HG02981 (cell line): ENCODE measurements around the gene SSH3.

ENCODE experiments used
- ATAC-seq: cut with Tn5 transposase; IDR thresholded peaks from one replicate; pipeline ENCODE4 v1.9.1; 2021; ENCODE audit warnings: mild to moderate bottlenecking, moderate library complexity; ENCODE audit not compliant: unreplicated experiment

SSH3 gene

GRCh38 chr11:67291481-67292381 lies 11.6 kb upstream of the SSH3 start:
- ATAC-seq, result no peak

- no peak for ATAC-seq
Observed at GRCh38 chr11:67292671-67293070, 10.7 kb upstream of the SSH3 start.

- no peak for ATAC-seq
Observed at GRCh38 chr11:67293090-67293489, 10.2 kb upstream of the SSH3 start.

GRCh38 chr11:67295846-67296245 lies 7.5 kb upstream of the SSH3 start:
- ATAC-seq, result no peak

- no peak for ATAC-seq
Observed at GRCh38 chr11:67298786-67299185, 4.5 kb upstream of the SSH3 start.

- no peak for ATAC-seq
Observed at GRCh38 chr11:67299471-67300191, 3.7 kb upstream of the SSH3 start.

- no peak for ATAC-seq
Observed at GRCh38 chr11:67300256-67300755, 3.0 kb upstream of the SSH3 start.

- ATAC-seq, result no peak
Observed at GRCh38 chr11:67300756-67301312, 2.5 kb upstream of the SSH3 start.

- no peak for ATAC-seq
Observed at GRCh38 chr11:67301313-67301921, 1.9 kb upstream of the SSH3 start.

- ATAC-seq, result no peak
Observed at GRCh38 chr11:67301951-67302516, 1.3 kb upstream of the SSH3 start.

GRCh38 chr11:67302571-67303131 lies 679 bp upstream of the SSH3 start:
- no peak for ATAC-seq

- ATAC-seq, result no peak
Observed at GRCh38 chr11:67303835-67304411, 593 bp downstream of the SSH3 start.

- ATAC-seq, result no peak
Observed at GRCh38 chr11:67304511-67305113, 1.3 kb downstream of the SSH3 start.

GRCh38 chr11:67306769-67307544 lies 3.6 kb downstream of the SSH3 start:
- no peak for ATAC-seq

GRCh38 chr11:67307545-67308001 lies 4.2 kb downstream of the SSH3 start:
- ATAC-seq, result no peak

- no peak for ATAC-seq
Observed at GRCh38 chr11:67308031-67308866, 4.9 kb downstream of the SSH3 start.

- ATAC-seq, result no peak
Observed at GRCh38 chr11:67309166-67309565, 5.8 kb downstream of the SSH3 start.

- no peak for ATAC-seq
Observed at GRCh38 chr11:67309661-67310061, 6.3 kb downstream of the SSH3 start.
